ENCODE results near the gene SPDYE6.
"Not testable (repeated sequence)": the region's sequence is repeated elsewhere in the genome, so short reads cannot be mapped to it uniquely, and the experiment has no call there.

SPDYE6 gene

GRCh38 chr7:102317231-102318059 lies 38.8 kb downstream of the SPDYE6 start:
- DNase-seq (ENCODE audit: low read depth) = no peak

GRCh38 chr7:102313997-102314780 lies 42.1 kb downstream of the SPDYE6 start:
- DNase-seq (ENCODE audit: low read depth) = no peak

GRCh38 chr7:102312317-102312716 lies 43.9 kb downstream of the SPDYE6 start:
- DNase-seq (ENCODE audit: low read depth) = no peak

GRCh38 chr7:102310414-102310815 lies 45.8 kb downstream of the SPDYE6 start:
- no peak for DNase-seq (ENCODE audit: low read depth)

GRCh38 chr7:102306916-102307677 lies 49.1 kb downstream of the SPDYE6 start:
- DNase-seq (ENCODE audit: low read depth) = peak; percentile 58

GRCh38 chr7:102305414-102306268 lies 50.6 kb downstream of the SPDYE6 start:
- DNase-seq (ENCODE audit: low read depth) = no peak

- DNase-seq (ENCODE audit: low read depth) = no peak
These were observed 51.6 kb downstream of the SPDYE6 start for GRCh38 chr7:102304668-102305067.

GRCh38 chr7:102303669-102304422 lies 52.4 kb downstream of the SPDYE6 start:
- no peak for DNase-seq (ENCODE audit: low read depth)

- DNase-seq (ENCODE audit: low read depth) = no peak
These were observed 54.2 kb downstream of the SPDYE6 start for GRCh38 chr7:102302025-102302424.

GRCh38 chr7:102301367-102301766 lies 54.9 kb downstream of the SPDYE6 start:
- DNase-seq (ENCODE audit: low read depth) = not testable (repeated sequence)

- DNase-seq (ENCODE audit: low read depth) = no peak
These were observed 55.5 kb downstream of the SPDYE6 start for GRCh38 chr7:102300643-102301221.

- no peak for DNase-seq (ENCODE audit: low read depth)
These were observed 58.6 kb downstream of the SPDYE6 start for GRCh38 chr7:102297487-102298218.

- no peak for DNase-seq (ENCODE audit: low read depth)
These were observed 59.7 kb downstream of the SPDYE6 start for GRCh38 chr7:102296514-102296913.

GRCh38 chr7:102296179-102296438 lies 60.1 kb downstream of the SPDYE6 start:
- DNase-seq (ENCODE audit: low read depth) = no peak
